ENCODE data around the gene COL6A2.

GRCh38 chr21:46089285-46089684 is 8.6 kb upstream of the COL6A2 start:
- TF ChIP-seq CTCF (conservative IDR thresholded peaks at IDR 0.05; ENCODE audit: low read depth, low read length), result no peak
- no peak for TF ChIP-seq EZH2 (IDR thresholded peaks at IDR 0.05; ENCODE audit: borderline replicate concordance, low read depth, low read length, poor library complexity, severe bottlenecking)
